ENCODE measurements around the gene DPP4. TPM values are rescaled to one million over a fixed set of nuclear protein-coding genes. Genes with fewer than 3 reads are reported as not detected.

Gene DPP4
- total RNA-seq, 2 donors from 2014 or later: 0.99 to 7.5 TPM

- ATAC-seq: no peak
Measured at GRCh38 chr2:162099836-162100235, 25.8 kb upstream of the DPP4 start.

GRCh38 chr2:162092658-162093556, 18.9 kb upstream of the DPP4 start:
- Histone ChIP-seq H3K27ac (no peak overlapping the region), H3K27me3 (no peaks in the 10 kb centered on the region), H3K36me3 (replicated peaks in 1 of 2; ENCODE audit: insufficient read depth in 1 of 2, low read depth in 2 of 2) (no peaks in the 10 kb centered on the region), H3K9me3 (no peaks in the 10 kb centered on the region), H3K4me1 (no peaks in the 10 kb centered on the region), H3K4me3 (no peak overlapping the region)
- DNase-seq (peak in 2 of 4 donors; percentile 33 to 44), ATAC-seq (peak; percentile 65)
- TF ChIP-seq POLR2A (IDR thresholded peaks at IDR 0.05) (no peak), CTCF (IDR thresholded peaks at IDR 0.05) (no peak)
- intact Hi-C loops (cut with DNase I): no loop called here
- WGBS, 2 donors: 76 to 83% methylated on average over 7 of the region's 7 CpGs

More at GRCh38 chr2:162099836-162100235, 25.8 kb upstream of the DPP4 start:
- no peaks in the 10 kb centered on the region for H3K9me3 ChIP-seq
- no peak overlapping the region for H3K27ac ChIP-seq
- 93 to 95% methylated on average over 5 of the region's 5 CpGs for WGBS, 2 donors
- intact Hi-C loops (cut with DNase I): no loop called here
- H3K4me1 ChIP-seq: no peaks in the 10 kb centered on the region
- no peak for TF ChIP-seq POLR2A (IDR thresholded peaks at IDR 0.05)
- TF ChIP-seq CTCF (IDR thresholded peaks at IDR 0.05): no peak
- no peak for DNase-seq
- no peaks in the 10 kb centered on the region for H3K36me3 ChIP-seq (replicated peaks in 1 of 2; ENCODE audit: insufficient read depth in 1 of 2, low read depth in 2 of 2)
- no peak overlapping the region for H3K4me3 ChIP-seq
- H3K27me3 ChIP-seq: no peaks in the 10 kb centered on the region

- ATAC-seq: no peak
- H3K9me3 ChIP-seq: no peaks in the 10 kb centered on the region
- TF ChIP-seq POLR2A (IDR thresholded peaks at IDR 0.05) (no peak), CTCF (IDR thresholded peaks at IDR 0.05) (no peak)
Measured at GRCh38 chr2:162092008-162092390, 18.0 kb upstream of the DPP4 start.

GRCh38 chr2:162091325-162092007, 17.5 kb upstream of the DPP4 start:
- WGBS, 2 donors: 73 to 85% methylated on average over 7 of the region's 7 CpGs
- no peak overlapping the region for H3K27ac ChIP-seq
- no peak overlapping the region for H3K4me3 ChIP-seq
- H3K36me3 ChIP-seq (replicated peaks in 1 of 2; ENCODE audit: insufficient read depth in 1 of 2, low read depth in 2 of 2): no peaks in the 10 kb centered on the region
- ATAC-seq (no peak), DNase-seq (no peak)
- intact Hi-C loops (cut with DNase I): no loop called here
- H3K4me1 ChIP-seq: no peaks in the 10 kb centered on the region
- no peaks in the 10 kb centered on the region for H3K27me3 ChIP-seq
- H3K9me3 ChIP-seq: no peaks in the 10 kb centered on the region
- TF ChIP-seq CTCF (IDR thresholded peaks at IDR 0.05) (peak in 1 of 7 experiments; percentile 16), POLR2A (IDR thresholded peaks at IDR 0.05) (no peak)

More at GRCh38 chr2:162092008-162092390, 18.0 kb upstream of the DPP4 start:
- DNase-seq: no peak
- intact Hi-C loops (cut with DNase I): no loop called here
- Histone ChIP-seq H3K27ac (no peak overlapping the region), H3K36me3 (replicated peaks in 1 of 2; ENCODE audit: insufficient read depth in 1 of 2, low read depth in 2 of 2) (no peaks in the 10 kb centered on the region), H3K27me3 (no peaks in the 10 kb centered on the region), H3K4me1 (no peaks in the 10 kb centered on the region), H3K4me3 (no peak overlapping the region)
- 62 to 75% methylated on average over 5 of the region's 5 CpGs for WGBS, 2 donors
